Liver (tissue), 9 donors: ENCODE measurements around the gene CNNM2. TPM values are rescaled to one million over a fixed set of nuclear protein-coding genes. Genes with fewer than 3 reads are reported as not detected.

ENCODE experiments used
- DNase-seq: peaks from one replicate; pipeline ENCODE4 v3.0.0-alpha.2; 2017; ENCODE audit warnings: low spot score
- H3K27ac ChIP-seq, 2 donors: one replicate each; pipeline ENCODE4 v1.7.0; 2013; ENCODE audit warnings: inconsistent platforms in 2 of 2, low read length in 2 of 2, control low read depth in 1 of 2, low read depth in 1 of 2, mild to moderate bottlenecking in 1 of 2
- H3K27me3 ChIP-seq, 4 donors: one replicate each; pipeline versions ENCODE4 v1.6.1 to v1.7.0; 2013; ENCODE audit warnings: low read length in 3 of 4, inconsistent platforms in 1 of 4, mild to moderate bottlenecking in 1 of 4, moderate library complexity in 1 of 4; ENCODE audit not compliant: control insufficient read depth in 4 of 4, insufficient read depth in 4 of 4
- H3K36me3 ChIP-seq, 4 donors: one replicate each; pipeline versions ENCODE4 v1.6.1 to v1.7.0; 2013; ENCODE audit warnings: low read length in 3 of 4, mild to moderate bottlenecking in 3 of 4, low read depth in 1 of 4, moderate library complexity in 1 of 4; ENCODE audit not compliant: control insufficient read depth in 4 of 4, insufficient read depth in 3 of 4
- H3K4me1 ChIP-seq, 4 donors: one replicate each; pipeline versions ENCODE4 v1.6.1 to v1.7.0; 2013; ENCODE audit warnings: low read length in 3 of 4, mild to moderate bottlenecking in 3 of 4, moderate library complexity in 1 of 4; ENCODE audit not compliant: control insufficient read depth in 4 of 4, insufficient read depth in 4 of 4
- H3K4me3 ChIP-seq, 3 donors: one replicate each; pipeline versions ENCODE4 v1.6.1 to v1.7.0; 2013; ENCODE audit warnings: low read length in 3 of 3, control low read depth in 1 of 3, low read depth in 1 of 3, mild to moderate bottlenecking in 1 of 3
- H3K9ac ChIP-seq, 2 donors: one replicate each; pipeline ENCODE4 v1.7.0; 2013; ENCODE audit warnings: low read length in 2 of 2, mild to moderate bottlenecking in 2 of 2, moderate library complexity in 2 of 2, control low read depth in 1 of 2, low read depth in 1 of 2
- H3K9me3 ChIP-seq, 4 donors: one replicate each; pipeline versions ENCODE4 v1.6.1 to v1.7.0; 2013; ENCODE audit warnings: low read length in 3 of 4; ENCODE audit not compliant: control insufficient read depth in 4 of 4
- ATF3 ChIP-seq: IDR thresholded peaks from 2 replicates; pipeline ENCODE4 v1.6.1; 2016; ENCODE audit warnings: antibody characterized with exemption
- EGR1 ChIP-seq, 2 donors: IDR thresholded peaks; 2 replicates each; pipeline ENCODE4 v1.6.1; 2016 to 2018; ENCODE audit warnings: antibody characterized with exemption in 2 of 2, low read depth in 2 of 2
- FOXA1 ChIP-seq: IDR thresholded peaks from 2 replicates; pipeline ENCODE4 v1.6.1; 2016; ENCODE audit warnings: antibody characterized with exemption
- FOXA2 ChIP-seq: IDR thresholded peaks from 2 replicates; pipeline ENCODE4 v1.6.1; 2016; ENCODE audit warnings: antibody characterized with exemption
- GABPA ChIP-seq, 2 donors: IDR thresholded peaks in 1 of 2; conservative IDR thresholded peaks in 1 of 2; 2 replicates each; pipeline ENCODE4 v1.6.1; 2016; ENCODE audit warnings: antibody characterized with exemption in 2 of 2, mild to moderate bottlenecking in 1 of 2, moderate library complexity in 1 of 2
- HNF4A ChIP-seq, 2 donors: conservative IDR thresholded peaks; 2 replicates each; pipeline ENCODE4 v1.6.1; 2016; ENCODE audit warnings: antibody characterized with exemption in 2 of 2, mild to moderate bottlenecking in 2 of 2
- HNF4G ChIP-seq: IDR thresholded peaks from 2 replicates; pipeline ENCODE4 v1.6.1; 2016; ENCODE audit warnings: antibody characterized with exemption
- JUND ChIP-seq, 2 donors: IDR thresholded peaks; 2 replicates each; pipeline ENCODE4 v1.6.1; 2016; ENCODE audit warnings: antibody characterized with exemption in 2 of 2
- MAX ChIP-seq: IDR thresholded peaks from 2 replicates; pipeline ENCODE4 v1.6.1; 2016; ENCODE audit warnings: antibody characterized with exemption
- NR2F2 ChIP-seq: IDR thresholded peaks from 2 replicates; pipeline ENCODE4 v1.6.1; 2016; ENCODE audit warnings: antibody characterized with exemption
- RAD21 ChIP-seq, 2 donors: IDR thresholded peaks; 2 replicates each; pipeline ENCODE4 v1.6.1; 2016; ENCODE audit warnings: antibody characterized with exemption in 2 of 2, mild to moderate bottlenecking in 2 of 2
- REST ChIP-seq: IDR thresholded peaks from 2 replicates; pipeline ENCODE4 v1.6.1; 2016; ENCODE audit warnings: antibody characterized with exemption, mild to moderate bottlenecking
- RXRA ChIP-seq, 2 donors: IDR thresholded peaks; 2 replicates each; pipeline ENCODE4 v1.6.1; 2017 to 2018; ENCODE audit warnings: antibody characterized with exemption in 2 of 2, mild to moderate bottlenecking in 1 of 2
- SP1 ChIP-seq: IDR thresholded peaks from 2 replicates; pipeline ENCODE4 v1.6.1; 2018; ENCODE audit warnings: antibody characterized with exemption, mild to moderate bottlenecking
- TAF1 ChIP-seq: conservative IDR thresholded peaks from 2 replicates; pipeline ENCODE4 v1.6.1; 2016; ENCODE audit warnings: antibody characterized with exemption, mild to moderate bottlenecking
- YY1 ChIP-seq: IDR thresholded peaks from 2 replicates; pipeline ENCODE4 v1.6.1; 2016; ENCODE audit warnings: antibody characterized with exemption, mild to moderate bottlenecking
- ZBTB33 ChIP-seq: IDR thresholded peaks from 2 replicates; pipeline ENCODE4 v1.6.1; 2016; ENCODE audit warnings: antibody characterized with exemption
- WGBS: extraction: QIAGEN DNeasy Blood & Tissue Kit; methylation state at CpG from one replicate; pipeline ENCODE4 v1.1.7; 2013; 5-methylcytosine and 5-hydroxymethylcytosine counted together
- polyA plus RNA-seq, 2 donors: library from polyadenylated mRNA; stranded (reverse) in 1 of 2; unstranded in 1 of 2; fragments of 200-250 nt in 1 of 2; fragments of >200 nt in 1 of 2; fragmentation: Nextera tagmentation in 1 of 2; extraction: Ambion mirVana in 1 of 2; gene quantifications; one replicate each; pipeline versions ENCODE4 v1.2.1 to v1.2.3, GENCODE V29; 2013 to 2015
- total RNA-seq, 2 donors: library from RNA; depleted of rRNA; stranded (reverse); fragments of >200 nt; gene quantifications; one replicate each; pipeline ENCODE4 v1.2.3, GENCODE V29; 2014
- TF ChIP-seq, protein P1 (sequence below): fragments of 150-350 bp; IDR thresholded peaks from 2 replicates; pipeline ENCODE4 v1.5.1; 2017; ENCODE audit warnings: improper control_type of control experiment, low read depth, low read length; ENCODE audit not compliant: missing input control
- donor health status: healthy.
- donor health status: healthy.
- donor health status: healthy.
- donor health status: healthy.
- donor health status: healthy.

Gene CNNM2
- total and polyA plus RNA-seq, 4 donors: 2.0 to 10.8 (median 6.9) TPM

GRCh38 chr10:103079946-103080345 lies 161.9 kb downstream of the CNNM2 start:
- TF ChIP-seq JUND (IDR thresholded peaks at IDR 0.05) (no peak), RAD21 (IDR thresholded peaks at IDR 0.05) (no peak), ZBTB33 (no peak), FOXA2 (no peak), REST (no peak), HNF4G (no peak), FOXA1 (no peak), ATF3 (no peak), NR2F2 (no peak), EGR1 (IDR thresholded peaks at IDR 0.05; ENCODE audit: low read depth in 2 of 2) (no peak), HNF4A (conservative IDR thresholded peaks at IDR 0.05) (no peak), TAF1 (no peak), YY1 (no peak), GABPA (IDR thresholded peaks at IDR 0.05 in 1 of 2, conservative IDR thresholded peaks at IDR 0.05 in 1 of 2) (no peak), SP1 (no peak), MAX (no peak), RXRA (IDR thresholded peaks at IDR 0.05) (no peak)
- TF ChIP-seq, protein P1, sequence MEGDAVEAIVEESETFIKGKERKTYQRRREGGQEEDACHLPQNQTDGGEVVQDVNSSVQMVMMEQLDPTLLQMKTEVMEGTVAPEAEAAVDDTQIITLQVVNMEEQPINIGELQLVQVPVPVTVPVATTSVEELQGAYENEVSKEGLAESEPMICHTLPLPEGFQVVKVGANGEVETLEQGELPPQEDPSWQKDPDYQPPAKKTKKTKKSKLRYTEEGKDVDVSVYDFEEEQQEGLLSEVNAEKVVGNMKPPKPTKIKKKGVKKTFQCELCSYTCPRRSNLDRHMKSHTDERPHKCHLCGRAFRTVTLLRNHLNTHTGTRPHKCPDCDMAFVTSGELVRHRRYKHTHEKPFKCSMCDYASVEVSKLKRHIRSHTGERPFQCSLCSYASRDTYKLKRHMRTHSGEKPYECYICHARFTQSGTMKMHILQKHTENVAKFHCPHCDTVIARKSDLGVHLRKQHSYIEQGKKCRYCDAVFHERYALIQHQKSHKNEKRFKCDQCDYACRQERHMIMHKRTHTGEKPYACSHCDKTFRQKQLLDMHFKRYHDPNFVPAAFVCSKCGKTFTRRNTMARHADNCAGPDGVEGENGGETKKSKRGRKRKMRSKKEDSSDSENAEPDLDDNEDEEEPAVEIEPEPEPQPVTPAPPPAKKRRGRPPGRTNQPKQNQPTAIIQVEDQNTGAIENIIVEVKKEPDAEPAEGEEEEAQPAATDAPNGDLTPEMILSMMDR: no peak
- Histone ChIP-seq H3K36me3 (peaks cover 0 to 28% (median 19%) of the 10 kb centered on the region in 4 donors), H3K4me3 (no peak overlapping the region), H3K27ac (no peak overlapping the region), H3K4me1 (no peaks in the 10 kb centered on the region), H3K9ac (no peak overlapping the region), H3K27me3 (no peaks in the 10 kb centered on the region), H3K9me3 (no peaks in the 10 kb centered on the region)
- WGBS: 94% methylated on average over 11 of the region's 11 CpGs
- DNase-seq: no peak
